Subcutaneous abdominal adipose tissue (tissue), 5 donors: ENCODE measurements around the gene LCN9.

Experiments used
- H3K27ac ChIP-seq: one replicate; pipeline ENCODE4 v1.7.0; 2013; ENCODE audit warnings: low read depth, mild to moderate bottlenecking, inconsistent platforms, low read length, moderate library complexity
- H3K27me3 ChIP-seq, 5 donors: one replicate each; pipeline ENCODE4 v1.7.0; 2013; ENCODE audit warnings: low read length in 5 of 5, inconsistent platforms in 1 of 5; ENCODE audit not compliant: control insufficient read depth in 5 of 5, insufficient read depth in 4 of 5
- H3K36me3 ChIP-seq, 5 donors: one replicate each; pipeline ENCODE4 v1.7.0; 2013; ENCODE audit warnings: low read length in 5 of 5; ENCODE audit not compliant: control insufficient read depth in 5 of 5, insufficient read depth in 5 of 5
- H3K4me1 ChIP-seq, 5 donors: one replicate each; pipeline ENCODE4 v1.7.0; 2013; ENCODE audit warnings: low read length in 5 of 5, mild to moderate bottlenecking in 3 of 5, moderate library complexity in 1 of 5; ENCODE audit not compliant: control insufficient read depth in 5 of 5, insufficient read depth in 5 of 5
- H3K4me3 ChIP-seq, 5 donors: one replicate each; pipeline ENCODE4 v1.7.0; 2013; ENCODE audit warnings: low read length in 5 of 5, low read depth in 1 of 5
- H3K9ac ChIP-seq, 5 donors: one replicate each; pipeline ENCODE4 v1.7.0; 2013; ENCODE audit warnings: low read length in 5 of 5, mild to moderate bottlenecking in 4 of 5, moderate library complexity in 3 of 5
- H3K9me3 ChIP-seq, 5 donors: one replicate each; pipeline ENCODE4 v1.7.0; 2013; ENCODE audit warnings: low read length in 5 of 5; ENCODE audit not compliant: control insufficient read depth in 5 of 5
- donor health status: healthy.
- donor health status: healthy.
- donor health status: healthy.
- donor health status: healthy.
- donor health status: healthy.

The LCN9 gene

DNA sequence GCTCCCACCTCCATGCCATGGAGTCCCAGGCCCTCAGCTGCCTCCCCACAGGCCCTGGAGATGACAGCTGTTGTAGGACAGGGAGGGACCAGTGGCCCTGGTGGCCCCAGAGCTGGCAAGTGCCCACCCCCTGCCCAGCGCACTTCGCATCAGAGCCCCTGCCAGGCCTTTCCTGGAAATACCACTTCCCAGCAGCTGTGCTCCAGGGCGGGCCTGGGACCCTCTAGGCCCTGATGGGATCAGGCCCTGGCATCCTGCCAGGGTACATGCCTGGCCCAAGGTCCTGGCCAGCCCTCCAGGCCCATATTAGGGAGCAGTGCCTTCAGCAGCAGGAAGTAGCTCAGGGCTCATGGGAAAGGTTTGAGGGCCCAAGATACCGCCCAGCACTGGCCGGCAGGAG is 41.4 kb downstream of the LCN9 start:
- Histone ChIP-seq H3K27ac (no peak overlapping the region), H3K27me3 (peaks cover 22 to 61% (median 47%) of the 10 kb centered on the region in 5 donors), H3K4me3 (no peak overlapping the region)

DNA sequence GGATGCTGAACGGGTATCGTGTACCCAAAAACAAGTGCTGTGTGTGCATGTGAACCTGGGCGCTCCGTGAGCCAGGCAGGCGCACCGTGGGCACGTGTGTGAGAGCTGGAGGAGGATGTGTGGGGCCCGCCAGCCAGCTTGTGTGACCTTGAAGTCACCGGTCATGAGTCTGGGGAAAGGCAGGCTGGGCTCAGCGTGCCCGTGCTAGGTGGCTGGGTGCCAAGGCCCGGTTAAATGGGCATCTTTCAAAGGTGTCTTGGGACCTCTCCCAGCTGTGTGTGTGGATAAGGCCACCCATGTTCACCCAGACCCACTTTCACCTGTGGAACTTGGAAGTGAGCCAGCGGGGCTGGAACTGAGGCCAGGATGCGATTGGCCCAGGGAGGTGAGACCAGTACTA is 42.3 kb downstream of the LCN9 start:
- Histone ChIP-seq H3K27ac (no peak overlapping the region), H3K4me3 (no peak overlapping the region), H3K4me1 (peaks cover 0 to 10% (median 8%) of the 10 kb centered on the region in 5 donors), H3K27me3 (peaks cover 22 to 57% (median 46%) of the 10 kb centered on the region in 5 donors), H3K36me3 (no peaks in the 10 kb centered on the region), H3K9ac (no peak overlapping the region), H3K9me3 (no peaks in the 10 kb centered on the region)

More for the DNA sequence above, 41.4 kb downstream of the LCN9 start:
- Histone ChIP-seq H3K9ac (no peak overlapping the region), H3K4me1 (peaks cover 0 to 11% (median 8%) of the 10 kb centered on the region in 5 donors), H3K9me3 (no peaks in the 10 kb centered on the region), H3K36me3 (no peaks in the 10 kb centered on the region)

- Histone ChIP-seq H3K27me3 (peaks cover 22 to 55% (median 43%) of the 10 kb centered on the region in 5 donors), H3K36me3 (no peaks in the 10 kb centered on the region), H3K27ac (no peak overlapping the region), H3K9ac (no peak overlapping the region), H3K4me1 (peaks cover 0 to 8% (median 5%) of the 10 kb centered on the region in 5 donors), H3K4me3 (no peak overlapping the region), H3K9me3 (no peaks in the 10 kb centered on the region)
Measured at GRCh38 chr9:135706288-135706687, 43.2 kb downstream of the LCN9 start.

GRCh38 chr9:135707252-135708138 is 44.4 kb downstream of the LCN9 start:
- no peaks in the 10 kb centered on the region for H3K36me3 ChIP-seq
- H3K4me1 ChIP-seq, result no peaks in the 10 kb centered on the region
- no peak overlapping the region for H3K9ac ChIP-seq
- H3K4me3 ChIP-seq, result no peak overlapping the region
- peaks cover 22 to 58% (median 54%) of the 10 kb centered on the region in 5 donors for H3K27me3 ChIP-seq
- no peak overlapping the region for H3K27ac ChIP-seq
- H3K9me3 ChIP-seq, result no peaks in the 10 kb centered on the region

GRCh38 chr9:135708164-135708563 is 45.1 kb downstream of the LCN9 start:
- peaks cover 21 to 58% (median 53%) of the 10 kb centered on the region in 5 donors for H3K27me3 ChIP-seq

DNA sequence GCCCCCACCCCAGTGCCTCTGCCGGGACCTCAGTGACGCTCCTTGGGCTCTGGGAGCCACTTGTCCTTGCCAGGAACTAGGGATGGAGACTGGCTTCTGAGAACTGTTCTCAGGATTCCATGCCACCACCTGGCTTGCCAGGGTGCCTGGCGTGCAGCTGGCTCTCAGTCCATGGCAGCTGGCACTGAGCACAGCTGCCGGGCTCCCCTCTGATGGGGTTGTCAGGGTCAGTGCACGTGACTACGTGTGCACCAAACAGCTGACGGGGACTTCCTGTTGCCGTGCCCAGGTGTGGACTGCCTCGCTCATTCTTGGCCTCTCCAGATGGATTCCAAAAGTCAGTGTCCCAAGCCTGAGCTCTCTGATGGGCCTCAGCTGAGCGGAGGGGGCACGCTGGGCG is 48.3 kb downstream of the LCN9 start:
- H3K9me3 ChIP-seq, result no peaks in the 10 kb centered on the region
- peaks cover 14 to 53% (median 48%) of the 10 kb centered on the region in 5 donors for H3K27me3 ChIP-seq
- no peak overlapping the region for H3K4me3 ChIP-seq
- no peaks in the 10 kb centered on the region for H3K36me3 ChIP-seq
- no peaks in the 10 kb centered on the region for H3K4me1 ChIP-seq
- H3K27ac ChIP-seq, result no peak overlapping the region
- H3K9ac ChIP-seq, result no peak overlapping the region

More at GRCh38 chr9:135708164-135708563, 45.1 kb downstream of the LCN9 start:
- Histone ChIP-seq H3K4me3 (no peak overlapping the region), H3K4me1 (no peaks in the 10 kb centered on the region), H3K27ac (no peak overlapping the region), H3K36me3 (no peaks in the 10 kb centered on the region), H3K9ac (no peak overlapping the region), H3K9me3 (no peaks in the 10 kb centered on the region)

GRCh38 chr9:135711881-135712280 is 48.8 kb downstream of the LCN9 start:
- Histone ChIP-seq H3K27me3 (peaks cover 19 to 53% (median 50%) of the 10 kb centered on the region in 5 donors), H3K36me3 (no peaks in the 10 kb centered on the region), H3K9ac (no peak overlapping the region), H3K27ac (no peak overlapping the region), H3K4me3 (no peak overlapping the region), H3K4me1 (no peaks in the 10 kb centered on the region), H3K9me3 (no peaks in the 10 kb centered on the region)

DNA sequence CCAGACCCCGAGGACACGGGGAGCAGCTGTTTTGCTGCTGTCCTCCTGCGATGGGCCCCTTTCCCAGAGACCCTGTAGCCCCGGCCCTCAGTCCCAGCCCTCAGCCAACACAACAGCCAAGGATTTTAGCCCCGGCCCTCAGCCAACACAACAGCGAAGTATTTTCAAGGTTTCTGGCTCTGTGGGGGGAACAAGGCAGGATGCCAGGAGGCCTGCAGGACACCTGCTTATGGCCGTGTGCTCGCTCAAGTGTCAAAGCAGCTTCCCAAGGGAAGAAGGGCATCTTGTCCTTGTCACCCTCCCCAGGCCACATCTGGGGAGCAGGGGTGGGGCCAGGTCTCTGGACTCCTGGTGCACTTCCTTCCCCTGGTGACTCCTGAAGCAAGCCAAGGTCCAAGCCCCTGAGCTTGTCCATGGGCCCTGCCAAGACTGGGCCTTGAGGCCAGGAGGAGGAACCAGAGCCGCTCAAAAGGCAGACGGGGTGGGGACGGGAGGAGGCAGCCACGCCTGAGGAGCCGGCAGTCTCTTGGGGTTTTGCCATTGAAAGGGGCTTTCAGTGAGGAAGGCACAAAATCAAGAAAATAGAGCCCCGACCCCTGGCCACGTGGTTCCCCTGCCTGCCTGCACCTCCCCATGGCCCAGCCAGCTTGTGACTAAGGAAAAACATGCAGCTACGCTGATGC is 49.6 kb downstream of the LCN9 start:
- peaks cover 28 to 60% (median 55%) of the 10 kb centered on the region in 5 donors for H3K27me3 ChIP-seq
- H3K4me1 ChIP-seq, result no peaks in the 10 kb centered on the region
- no peaks in the 10 kb centered on the region for H3K36me3 ChIP-seq
- no peak overlapping the region for H3K9ac ChIP-seq
- H3K27ac ChIP-seq, result no peak overlapping the region
- H3K4me3 ChIP-seq, result no peak overlapping the region
- H3K9me3 ChIP-seq, result no peaks in the 10 kb centered on the region

DNA sequence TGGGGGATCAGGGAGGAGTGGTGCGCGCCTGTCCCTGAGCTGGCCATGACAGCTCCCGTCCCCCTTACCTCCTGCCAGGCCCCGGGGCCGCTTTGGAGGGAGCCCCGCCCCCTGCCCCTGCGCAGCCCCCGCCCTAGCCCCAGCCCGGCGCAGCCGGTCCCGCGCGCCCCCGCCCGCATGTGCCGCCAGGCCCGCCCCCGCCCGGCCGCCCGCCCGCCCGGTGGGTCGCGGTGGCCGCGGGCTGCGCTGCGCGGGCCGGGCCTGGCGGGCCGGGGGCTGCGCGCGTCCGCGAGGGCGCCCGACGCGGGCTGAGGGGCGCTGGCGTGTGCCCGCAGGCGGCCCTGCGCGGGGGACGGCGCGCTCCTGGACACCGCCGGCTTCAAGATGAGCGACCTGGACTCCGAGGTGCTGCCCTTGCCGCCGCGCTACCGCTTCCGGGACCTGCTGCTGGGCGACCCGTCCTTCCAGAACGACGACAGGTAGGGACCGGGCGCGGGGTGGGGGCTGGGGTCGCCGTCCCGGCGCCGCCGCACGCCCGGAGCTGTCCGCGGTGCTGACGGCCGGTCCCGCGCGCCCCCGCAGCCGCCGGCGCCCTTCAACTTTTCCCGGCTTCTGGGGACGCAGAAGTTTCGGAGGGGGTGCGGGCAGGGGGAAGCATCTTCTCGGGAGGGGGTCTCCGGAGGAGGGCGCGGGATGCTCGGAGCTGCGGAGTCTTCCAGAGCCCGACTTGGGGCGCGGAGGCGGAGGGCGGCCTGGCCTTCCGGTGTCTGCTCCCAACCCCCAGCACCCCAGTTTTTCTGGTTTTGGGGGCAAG is 51.3 kb downstream of the LCN9 start:
- Histone ChIP-seq H3K4me1 (no peaks in the 10 kb centered on the region), H3K27me3 (peaks cover 33 to 71% (median 66%) of the 10 kb centered on the region in 5 donors), H3K9me3 (no peaks in the 10 kb centered on the region), H3K9ac (no peak overlapping the region), H3K4me3 (no peak overlapping the region), H3K36me3 (no peaks in the 10 kb centered on the region), H3K27ac (no peak overlapping the region)
